HG03460 (cell line): ENCODE data around the gene GPC6.
"Not testable (repeated sequence)": the region's sequence is repeated elsewhere in the genome, so short reads cannot be mapped to it uniquely, and the experiment has no call there.

Experiments
- ATAC-seq: cut with Tn5 transposase; IDR thresholded peaks from one replicate; pipeline ENCODE4 v1.9.1; 2021; ENCODE audit not compliant: unreplicated experiment

Gene GPC6

DNA sequence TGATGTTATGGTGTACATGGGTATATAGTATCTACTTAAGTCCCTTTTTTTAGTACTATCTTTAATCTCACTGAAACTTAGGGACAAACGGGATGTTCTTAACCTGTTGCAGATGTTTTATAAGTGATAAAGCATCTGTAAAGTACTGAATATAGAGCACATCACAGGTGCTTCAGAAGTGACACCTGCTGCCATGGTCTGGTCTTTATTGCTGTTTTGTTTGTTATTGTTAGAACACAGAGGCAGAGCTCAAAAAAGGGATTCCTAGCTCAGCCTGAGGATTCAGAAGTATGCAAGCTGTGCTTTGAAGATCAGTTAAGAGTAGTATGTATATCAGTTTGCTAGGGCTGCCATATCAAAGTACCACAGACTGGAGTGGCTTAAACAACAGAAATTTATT lies 1033.4 kb downstream of the GPC6 start:
- no peak for ATAC-seq

- ATAC-seq: no peak
Observed at GRCh38 chr13:94261163-94261562, 1034.6 kb downstream of the GPC6 start.

DNA sequence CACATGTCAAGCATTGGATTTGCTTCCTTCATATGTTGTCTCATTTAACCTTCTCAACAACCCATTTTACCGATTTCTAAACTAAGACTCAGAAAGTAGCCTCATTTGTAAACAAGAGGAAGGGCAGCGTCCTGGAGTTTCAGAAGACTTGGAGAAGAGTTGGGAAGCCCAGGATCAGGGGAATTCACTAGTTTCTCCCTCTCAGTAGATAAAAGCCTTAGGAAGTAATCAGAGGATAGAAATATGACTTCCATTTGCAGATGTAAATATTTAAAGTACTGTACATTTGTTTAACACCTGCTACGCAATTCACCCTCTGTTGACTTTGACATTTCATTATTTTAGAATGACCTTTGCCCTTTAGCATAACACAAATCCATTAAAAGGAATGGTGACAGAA lies 1036.4 kb downstream of the GPC6 start:
- ATAC-seq: no peak

GRCh38 chr13:94267581-94268366 lies 1041.2 kb downstream of the GPC6 start:
- no peak for ATAC-seq

- ATAC-seq: no peak
Observed at GRCh38 chr13:94268661-94269060, 1042.1 kb downstream of the GPC6 start.

DNA sequence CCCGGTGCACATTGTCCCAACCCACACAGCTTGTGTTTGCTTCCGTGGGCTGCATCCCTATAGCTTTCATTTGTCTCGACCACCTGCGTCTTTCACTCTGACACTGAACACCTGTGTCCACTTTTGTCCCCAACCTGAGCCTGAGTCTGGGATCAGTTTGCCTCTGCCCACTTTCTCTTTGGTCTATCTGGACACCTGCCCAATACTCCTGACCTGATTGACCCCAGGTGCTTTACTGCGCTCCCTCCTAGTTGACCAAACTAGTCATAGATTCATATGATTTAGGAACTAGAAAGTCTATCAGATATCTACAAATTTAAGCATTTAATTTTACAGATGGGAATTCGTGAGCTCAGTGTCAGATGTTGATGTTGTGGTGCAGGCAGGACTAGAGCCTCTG lies 1043.0 kb downstream of the GPC6 start:
- no peak for ATAC-seq

DNA sequence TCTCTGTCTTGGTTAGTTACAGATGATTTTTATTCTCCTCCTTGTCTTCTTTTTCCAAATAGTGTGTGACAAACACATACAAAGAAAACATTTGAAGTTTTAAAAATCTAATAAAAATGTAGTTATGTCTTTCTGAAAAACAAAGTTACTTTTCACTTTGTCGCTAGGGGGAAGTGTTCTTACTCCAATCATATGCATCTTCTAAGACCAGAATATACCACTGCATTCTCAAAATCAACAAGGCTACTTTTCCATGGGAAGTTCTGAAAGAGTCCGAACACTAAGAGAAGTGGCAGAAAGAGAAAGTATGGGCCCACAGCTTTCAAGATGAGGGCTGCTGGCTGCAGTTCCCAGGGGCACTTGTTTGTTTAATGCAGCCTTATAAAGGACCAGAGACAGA lies 1043.9 kb downstream of the GPC6 start:
- no peak for ATAC-seq

GRCh38 chr13:94272038-94272437 lies 1045.4 kb downstream of the GPC6 start:
- no peak for ATAC-seq

DNA sequence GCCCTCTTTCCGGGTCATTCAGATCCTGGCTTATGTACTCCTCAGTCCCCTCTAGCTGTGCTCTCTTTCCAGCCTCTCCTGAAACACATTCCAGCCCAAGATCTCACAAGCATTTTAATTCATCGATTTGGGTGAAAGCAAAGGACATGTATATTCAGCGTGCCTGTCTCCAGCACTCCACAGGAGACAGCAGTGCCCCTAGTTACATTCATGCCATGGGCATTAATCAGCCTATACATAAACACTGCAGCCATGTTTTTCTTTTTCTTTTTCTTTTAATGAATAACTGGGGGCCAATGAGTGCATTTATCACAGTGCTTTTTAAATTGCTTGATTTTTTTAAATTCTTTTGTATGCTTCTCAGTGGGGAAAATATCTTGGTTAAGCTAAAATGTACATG lies 1053.7 kb downstream of the GPC6 start:
- ATAC-seq: no peak

- no peak for ATAC-seq
Observed at GRCh38 chr13:94280845-94281244, 1054.2 kb downstream of the GPC6 start.

DNA sequence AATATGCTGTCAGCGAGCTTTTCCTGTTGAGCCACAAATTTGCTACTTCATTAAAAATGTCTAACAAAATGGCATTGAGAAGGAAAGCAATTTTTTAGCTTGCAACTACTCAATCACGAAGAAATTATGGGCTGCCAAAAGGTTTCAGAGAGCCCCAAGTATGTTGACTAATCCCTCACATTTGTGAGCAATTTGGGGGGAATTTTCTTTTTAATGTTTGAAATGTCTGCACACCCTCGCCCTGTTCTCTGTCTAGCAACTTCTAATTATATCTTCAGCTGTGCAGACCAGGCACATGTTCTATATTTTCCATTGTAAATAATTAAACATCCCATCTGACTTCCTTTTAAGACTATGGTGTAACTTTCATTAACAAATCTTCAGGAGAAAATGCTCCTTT lies 1060.0 kb downstream of the GPC6 start:
- no peak for ATAC-seq

- no peak for ATAC-seq
Observed at GRCh38 chr13:94291631-94292322, 1065.2 kb downstream of the GPC6 start.

- no peak for ATAC-seq
Observed at GRCh38 chr13:94292323-94292640, 1065.7 kb downstream of the GPC6 start.

DNA sequence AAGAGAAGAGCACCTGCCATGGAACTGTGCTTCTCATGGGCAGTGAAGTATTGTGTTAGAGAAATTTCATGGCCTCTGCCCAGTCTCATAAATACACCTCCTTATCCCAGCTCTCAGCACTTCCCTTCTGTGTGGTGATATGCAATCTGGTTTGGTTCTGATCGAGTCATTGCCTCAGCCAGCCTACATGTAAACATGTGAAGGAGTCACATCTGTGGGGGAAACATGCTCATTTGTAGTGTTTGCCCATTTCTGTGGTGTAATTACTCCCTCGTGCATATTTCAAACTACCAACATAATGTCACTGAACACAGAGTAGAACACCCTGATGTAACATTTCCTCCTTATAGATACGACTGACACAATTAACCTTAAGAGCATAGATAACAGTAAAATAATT lies 1069.9 kb downstream of the GPC6 start:
- no peak for ATAC-seq

DNA sequence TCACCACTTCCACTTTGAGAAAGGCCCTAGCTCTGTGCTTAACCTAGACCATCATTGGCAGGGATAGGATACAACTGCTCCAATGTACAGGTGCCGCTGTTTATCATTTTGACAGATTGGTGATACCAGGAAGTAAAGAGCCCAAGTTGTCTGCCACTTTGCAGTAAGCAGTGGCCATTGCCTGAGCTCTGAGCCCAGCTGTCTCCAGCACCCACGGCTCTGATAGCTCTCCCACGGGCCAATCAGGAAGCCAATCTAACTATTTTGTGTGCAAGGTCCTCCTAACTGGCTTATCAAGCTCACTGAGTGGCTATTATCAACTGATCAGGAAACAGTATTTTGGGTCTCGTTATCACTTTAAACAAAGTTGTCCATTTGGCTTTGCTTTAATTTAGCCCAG lies 1071.7 kb downstream of the GPC6 start:
- no peak for ATAC-seq

- ATAC-seq: no peak
Observed at GRCh38 chr13:94300401-94300800, 1073.8 kb downstream of the GPC6 start.

GRCh38 chr13:94301487-94301886 lies 1074.9 kb downstream of the GPC6 start:
- no peak for ATAC-seq

DNA sequence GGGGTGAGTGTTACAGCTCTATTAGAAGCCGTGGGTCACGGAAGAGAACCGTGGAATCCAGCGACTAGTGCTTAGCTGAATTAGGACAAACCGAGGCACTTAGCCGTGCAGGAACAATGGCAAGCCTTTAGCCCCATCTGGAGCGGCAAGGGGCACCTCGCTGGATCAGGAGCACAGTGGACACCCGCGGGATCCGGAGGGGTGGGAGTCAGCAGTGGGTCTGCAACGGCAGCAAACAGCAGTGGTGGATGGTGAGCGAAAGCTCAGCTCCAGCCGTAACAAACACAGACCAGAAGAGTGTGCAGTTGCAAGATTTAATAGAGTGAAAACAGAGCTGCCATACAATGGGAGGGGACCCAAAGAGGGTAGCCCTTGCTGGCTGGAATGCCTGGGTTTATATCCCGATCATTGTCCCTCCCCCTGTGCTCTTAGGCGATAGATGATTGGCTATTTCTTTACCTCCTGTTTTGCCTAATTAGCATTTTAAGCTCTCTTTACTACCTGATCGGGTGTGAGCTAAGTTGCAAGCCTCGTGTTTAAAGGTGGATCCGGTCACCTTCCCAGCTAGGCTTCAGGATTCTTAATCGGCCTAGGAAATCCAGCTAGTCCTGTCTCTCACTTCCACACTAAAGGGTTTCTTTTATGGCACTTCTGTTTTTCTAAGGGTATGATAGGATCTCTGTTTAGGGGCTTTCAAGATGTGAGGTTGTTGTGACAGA lies 1076.4 kb downstream of the GPC6 start:
- not testable (repeated sequence) for ATAC-seq

- no peak for ATAC-seq
Observed at GRCh38 chr13:94303644-94304174, 1077.1 kb downstream of the GPC6 start.

GRCh38 chr13:94305033-94305432 lies 1078.4 kb downstream of the GPC6 start:
- no peak for ATAC-seq

DNA sequence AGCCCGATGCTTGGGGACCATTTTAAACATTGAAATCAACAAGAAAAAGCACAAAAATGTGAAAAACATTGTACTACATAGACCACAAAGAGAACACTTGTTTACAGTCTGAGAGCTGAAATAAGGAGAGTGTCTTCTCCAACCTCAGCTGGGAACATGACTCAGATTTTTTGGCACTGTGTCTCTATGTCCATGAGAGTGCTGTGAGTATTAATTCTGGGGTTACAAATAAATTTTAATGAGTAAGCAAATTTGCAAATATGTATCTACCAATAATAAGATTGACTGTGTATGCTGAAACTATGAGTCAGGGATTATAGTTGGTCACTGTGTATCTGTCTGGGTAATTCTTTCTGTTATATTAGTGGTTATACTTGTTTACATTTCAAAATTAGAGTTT lies 1078.9 kb downstream of the GPC6 start:
- no peak for ATAC-seq

DNA sequence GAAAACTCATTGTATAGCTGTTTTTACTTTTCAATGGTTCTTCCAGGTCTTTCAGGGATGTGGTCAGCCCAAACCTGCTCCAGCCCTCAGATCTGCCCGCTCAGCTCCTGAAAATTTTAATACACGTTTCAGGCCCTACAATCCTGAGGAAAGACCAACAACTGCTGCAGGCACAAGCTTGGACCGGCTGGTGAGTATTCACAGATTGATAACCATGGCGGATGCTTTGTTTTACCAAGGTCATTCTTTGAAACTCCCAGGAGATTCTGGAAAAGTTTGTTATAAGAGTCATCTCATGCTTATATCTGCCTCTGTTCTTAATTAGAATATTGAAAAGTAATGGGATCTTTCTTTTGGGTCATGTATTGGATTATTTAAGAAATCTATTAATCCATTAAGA lies 1079.3 kb downstream of the GPC6 start:
- no peak for ATAC-seq
